Tibial nerve (tissue), 4 donors: ENCODE data around the gene EPO. TPM values are rescaled to one million over a fixed set of nuclear protein-coding genes. Genes with fewer than 3 reads are reported as not detected.

Source experiments
- DNase-seq, 2 donors: peaks; one replicate each; pipeline ENCODE4 v3.0.0-alpha.2; 2019; ENCODE audit warnings: low spot score in 2 of 2
- H3K27ac ChIP-seq, 4 donors: fragments of 200-600 bp; sonication (generic) in 3 of 4; one replicate each; pipeline ENCODE4 v1.5.1; 2017 to 2019; ENCODE audit warnings: mild to moderate bottlenecking in 1 of 4
- H3K27me3 ChIP-seq, 2 donors: fragments of 200-600 bp; sonication (generic) in 1 of 2; one replicate each; pipeline versions ENCODE4 v1.5.1 to v1.6.0; 2017 to 2019
- H3K36me3 ChIP-seq, 3 donors: fragments of 200-600 bp; sonication (generic); one replicate each; pipeline ENCODE4 v1.5.1; 2018 to 2019
- H3K4me1 ChIP-seq, 4 donors: fragments of 200-600 bp; sonication (generic) in 3 of 4; one replicate each; pipeline ENCODE4 v1.5.1; 2017 to 2019
- H3K4me3 ChIP-seq, 4 donors: fragments of 200-600 bp; sonication (generic) in 3 of 4; one replicate each; pipeline ENCODE4 v1.5.1; 2017 to 2019; ENCODE audit warnings: mild to moderate bottlenecking in 1 of 4, moderate library complexity in 1 of 4
- H3K9me3 ChIP-seq, 4 donors: fragments of 200-600 bp; sonication (generic) in 3 of 4; one replicate each; pipeline ENCODE4 v1.5.1; 2017 to 2019
- EP300 ChIP-seq, 2 donors: sonication (generic); formaldehyde crosslinking; IDR thresholded peaks; one replicate each; pipeline ENCODE4 v1.6.1; 2017; ENCODE audit warnings: antibody characterized with exemption in 2 of 2, mild to moderate bottlenecking in 1 of 2
- POLR2A ChIP-seq, 2 donors: fragments of 450-650 bp; IDR thresholded peaks; one replicate each; pipeline ENCODE4 v1.6.1; 2017; ENCODE audit warnings: antibody characterized with exemption in 2 of 2, mild to moderate bottlenecking in 2 of 2, moderate library complexity in 2 of 2
- WGBS, 2 donors: methylation state at CpG; one replicate each; pipeline ENCODE4 v1.1.5; 2018; 5-methylcytosine and 5-hydroxymethylcytosine counted together
- total RNA-seq, 4 donors: library from RNA; depleted of rRNA; stranded (reverse); fragments of >200 nt; gene quantifications; one replicate each; pipeline ENCODE4 v1.1.0, GENCODE V29; 2016
- TF ChIP-seq, protein P1 (sequence below), 5 experiments: fragments of 200-600 bp in 3 of 5; fragments of 450-650 bp in 2 of 5; sonication (generic) in 3 of 5; IDR thresholded peaks; one replicate each; pipeline ENCODE4 v1.5.1; 2016 to 2019; ENCODE audit warnings: antibody characterized with exemption in 5 of 5, mild to moderate bottlenecking in 3 of 5, moderate library complexity in 2 of 5

Gene EPO
- total RNA-seq, 4 donors from 2014 or later: 0.30 to 0.59 TPM; not detected in 2

DNA sequence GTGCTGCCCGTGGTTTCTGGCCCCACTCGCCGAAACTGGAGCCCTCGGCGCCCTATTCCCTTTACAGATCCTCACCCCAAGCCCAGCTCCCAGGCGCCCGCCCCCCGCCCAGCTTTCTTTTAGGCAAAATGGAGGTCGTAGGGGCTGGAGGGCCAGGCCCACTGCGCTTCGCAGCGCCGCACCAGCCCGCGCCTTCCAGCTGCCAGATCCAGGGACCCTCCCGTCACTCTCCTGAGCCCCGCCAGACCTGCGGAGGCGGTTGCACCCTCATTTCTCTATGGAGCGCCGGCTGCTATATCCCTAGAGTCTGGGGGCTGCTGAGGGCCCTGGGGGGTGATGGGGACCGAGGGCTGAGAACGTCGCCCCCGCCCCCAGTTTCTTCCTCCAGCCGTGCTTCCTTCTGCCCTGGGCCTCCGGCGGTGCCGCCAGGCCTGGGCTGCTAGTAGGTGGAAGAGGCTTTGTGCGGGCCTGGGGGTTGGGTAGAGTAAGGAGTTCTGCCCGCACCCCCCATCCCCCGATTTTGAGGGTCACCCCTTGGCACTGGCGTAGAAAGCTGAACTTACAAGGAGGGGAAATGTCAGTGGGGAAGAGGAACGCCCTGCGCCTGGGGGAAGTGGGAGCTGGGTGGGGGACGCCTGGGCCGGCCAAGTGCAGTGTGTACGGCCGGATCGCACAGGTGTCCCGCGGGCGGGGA, 45.7 kb upstream of the EPO start:
- Histone ChIP-seq H3K9me3 (no peaks in the 10 kb centered on the region), H3K27me3 (no peaks in the 10 kb centered on the region), H3K4me3 (peak overlapping the region; percentile 91 to 100 (median 96)), H3K27ac (peak overlapping the region; percentile 97 to 99 (median 98)), H3K36me3 (peaks cover 8 to 32% (median 23%) of the 10 kb centered on the region in 3 donors), H3K4me1 (peaks cover 0 to 46% (median 21%) of the 10 kb centered on the region in 4 donors)
- WGBS, 2 donors: 1% methylated on average over 39 to 43 of the region's 43 CpGs
- TF ChIP-seq EP300 (IDR thresholded peaks at IDR 0.05) (no peak), POLR2A (IDR thresholded peaks at IDR 0.05) (no peak)
- TF ChIP-seq, protein P1, sequence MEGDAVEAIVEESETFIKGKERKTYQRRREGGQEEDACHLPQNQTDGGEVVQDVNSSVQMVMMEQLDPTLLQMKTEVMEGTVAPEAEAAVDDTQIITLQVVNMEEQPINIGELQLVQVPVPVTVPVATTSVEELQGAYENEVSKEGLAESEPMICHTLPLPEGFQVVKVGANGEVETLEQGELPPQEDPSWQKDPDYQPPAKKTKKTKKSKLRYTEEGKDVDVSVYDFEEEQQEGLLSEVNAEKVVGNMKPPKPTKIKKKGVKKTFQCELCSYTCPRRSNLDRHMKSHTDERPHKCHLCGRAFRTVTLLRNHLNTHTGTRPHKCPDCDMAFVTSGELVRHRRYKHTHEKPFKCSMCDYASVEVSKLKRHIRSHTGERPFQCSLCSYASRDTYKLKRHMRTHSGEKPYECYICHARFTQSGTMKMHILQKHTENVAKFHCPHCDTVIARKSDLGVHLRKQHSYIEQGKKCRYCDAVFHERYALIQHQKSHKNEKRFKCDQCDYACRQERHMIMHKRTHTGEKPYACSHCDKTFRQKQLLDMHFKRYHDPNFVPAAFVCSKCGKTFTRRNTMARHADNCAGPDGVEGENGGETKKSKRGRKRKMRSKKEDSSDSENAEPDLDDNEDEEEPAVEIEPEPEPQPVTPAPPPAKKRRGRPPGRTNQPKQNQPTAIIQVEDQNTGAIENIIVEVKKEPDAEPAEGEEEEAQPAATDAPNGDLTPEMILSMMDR (IDR thresholded peaks at IDR 0.05): no peak
- DNase-seq: no peak

DNA sequence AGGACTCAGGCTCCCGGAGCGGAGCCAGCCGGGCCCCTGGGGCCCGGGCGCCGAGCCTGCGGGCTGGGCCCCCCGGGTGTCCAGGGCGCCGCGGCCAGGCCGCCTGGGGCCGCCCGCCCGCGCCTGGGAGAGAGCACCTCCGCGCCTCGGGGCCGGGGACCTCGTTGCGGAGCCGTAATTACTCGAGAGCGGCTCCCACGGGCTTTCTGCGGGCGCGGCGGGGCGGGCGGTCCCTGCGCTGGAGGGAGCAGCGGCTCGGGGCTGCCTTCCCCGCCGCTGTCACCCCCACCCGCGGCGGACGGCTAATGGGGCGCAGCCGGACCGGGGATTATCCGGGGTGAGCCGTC, 45.2 kb upstream of the EPO start:
- WGBS, 2 donors: 0% methylated on average over 5 to 44 of the region's 46 CpGs
- peaks cover 0 to 52% (median 25%) of the 10 kb centered on the region in 4 donors for H3K4me1 ChIP-seq

DNA sequence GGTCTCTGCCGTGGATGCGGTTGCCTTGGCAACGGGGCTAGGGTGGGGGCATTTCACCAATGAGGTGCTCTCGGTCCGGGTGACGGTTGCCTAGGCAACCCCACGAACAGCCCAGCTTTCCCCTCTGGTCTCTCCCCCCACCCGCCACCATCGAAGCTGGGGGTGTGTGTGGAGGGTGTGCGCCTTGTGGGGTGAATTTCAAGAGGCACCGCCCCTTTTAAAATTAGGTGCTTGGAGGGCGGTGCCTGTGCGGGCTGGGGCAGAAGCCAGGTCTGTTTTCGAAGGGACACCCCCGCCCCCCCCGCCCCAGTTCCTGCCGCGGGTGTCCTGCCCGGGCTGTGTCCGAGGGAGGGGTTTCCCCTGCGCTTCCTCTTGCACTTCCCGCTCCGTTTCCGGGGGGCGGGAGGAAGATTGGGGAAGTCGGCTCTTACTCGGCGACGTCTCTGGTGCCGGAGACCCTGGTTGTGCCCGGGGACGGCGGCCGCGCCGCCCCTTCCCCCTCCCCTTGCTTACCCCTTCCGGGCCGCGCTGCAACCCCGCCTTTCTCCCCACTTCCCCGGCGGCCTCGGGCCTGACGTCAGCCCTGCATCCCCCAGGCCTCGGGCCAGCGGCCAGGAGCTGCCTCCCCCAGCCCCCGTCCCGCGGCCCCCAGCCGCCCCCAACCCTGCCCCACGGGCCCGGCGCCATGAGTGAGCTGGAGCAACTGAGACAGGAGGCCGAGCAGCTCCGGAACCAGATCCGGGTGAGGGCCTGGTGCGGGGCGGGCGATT, 44.5 kb upstream of the EPO start:
- DNase-seq: peak; percentile 71 to 78
- Histone ChIP-seq H3K4me3 (peak overlapping the region; percentile 91 to 100 (median 96)), H3K36me3 (peaks cover 8 to 35% (median 23%) of the 10 kb centered on the region in 3 donors), H3K9me3 (no peaks in the 10 kb centered on the region), H3K27me3 (no peaks in the 10 kb centered on the region), H3K27ac (peak overlapping the region; percentile 97 to 99 (median 98)), H3K4me1 (peaks cover 0 to 59% (median 31%) of the 10 kb centered on the region in 4 donors)
- WGBS, 2 donors: 1 to 2% methylated on average over 33 to 41 of the region's 59 CpGs
- TF ChIP-seq, protein P1 (IDR thresholded peaks at IDR 0.05): no peak
- TF ChIP-seq EP300 (IDR thresholded peaks at IDR 0.05): peak; percentile 29 to 76
- TF ChIP-seq POLR2A (IDR thresholded peaks at IDR 0.05): peak in 1 of 2 donors; percentile 44

More for the DNA sequence above, 45.2 kb upstream of the EPO start:
- peak overlapping the region; percentile 97 to 99 (median 98) for H3K27ac ChIP-seq
- H3K27me3 ChIP-seq: no peaks in the 10 kb centered on the region
- TF ChIP-seq, protein P1 (IDR thresholded peaks at IDR 0.05): no peak
- TF ChIP-seq POLR2A (IDR thresholded peaks at IDR 0.05) (no peak), EP300 (IDR thresholded peaks at IDR 0.05) (no peak)
- no peaks in the 10 kb centered on the region for H3K9me3 ChIP-seq
- H3K4me3 ChIP-seq: peak overlapping the region; percentile 91 to 100 (median 96)
- DNase-seq: no peak
- peaks cover 8 to 35% (median 23%) of the 10 kb centered on the region in 3 donors for H3K36me3 ChIP-seq

DNA sequence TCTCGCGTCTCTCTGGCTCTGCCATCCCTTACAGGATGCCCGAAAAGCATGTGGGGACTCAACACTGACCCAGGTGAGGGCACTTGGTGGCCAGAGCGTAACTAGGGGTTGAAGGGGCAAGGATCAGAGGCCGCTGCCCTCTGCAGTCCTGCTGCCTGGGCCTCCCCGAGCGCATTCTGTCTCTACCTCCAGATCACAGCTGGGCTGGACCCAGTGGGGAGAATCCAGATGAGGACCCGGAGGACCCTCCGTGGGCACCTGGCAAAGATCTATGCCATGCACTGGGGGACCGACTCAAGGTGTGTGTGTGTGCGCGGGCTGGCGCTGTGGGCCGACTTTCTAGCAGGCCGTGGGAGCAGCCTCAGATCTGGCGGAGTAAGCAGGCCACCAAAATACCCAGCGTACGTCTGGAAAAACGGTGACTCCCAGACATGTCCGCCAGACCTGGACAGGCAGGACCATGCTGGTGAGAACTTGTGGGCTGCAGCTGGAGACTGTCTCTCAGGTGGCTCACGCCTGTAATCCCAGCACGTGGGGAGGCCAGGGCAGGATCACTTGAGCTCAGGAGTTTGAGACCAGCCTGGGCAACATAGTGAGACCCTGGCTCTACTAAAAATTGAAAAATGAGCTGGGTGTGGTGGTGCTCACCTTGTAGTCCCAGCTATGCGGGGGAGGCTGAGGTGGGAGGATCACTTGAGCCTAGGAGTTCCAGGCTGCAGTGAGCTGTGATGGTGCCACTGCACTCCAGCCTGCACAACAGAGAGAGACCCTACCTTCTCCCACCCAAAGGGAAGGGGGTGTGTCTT, 43.6 kb upstream of the EPO start:
- peaks cover 0 to 68% (median 36%) of the 10 kb centered on the region in 4 donors for H3K4me1 ChIP-seq
- no peaks in the 10 kb centered on the region for H3K9me3 ChIP-seq
- TF ChIP-seq, protein P1 (IDR thresholded peaks at IDR 0.05): no peak
- TF ChIP-seq EP300 (IDR thresholded peaks at IDR 0.05): no peak
- no peak for TF ChIP-seq POLR2A (IDR thresholded peaks at IDR 0.05)
- H3K4me3 ChIP-seq: peak overlapping the region; percentile 91 to 100 (median 96)
- 73 to 74% methylated on average over 19 to 23 of the region's 23 CpGs for WGBS, 2 donors
- no peaks in the 10 kb centered on the region for H3K27me3 ChIP-seq
- peaks cover 8 to 40% (median 23%) of the 10 kb centered on the region in 3 donors for H3K36me3 ChIP-seq
- no peak for DNase-seq
- H3K27ac ChIP-seq: peak overlapping the region; percentile 97 to 99 (median 98)
